NCI-H2196 (cell line): ENCODE data around the gene CMPK2.

Experiments used
- DNase-seq: peaks from one replicate; lab custom pipeline; 2025; ENCODE audit not compliant: unreplicated experiment; lab: John Stamatoyannopoulos, UW

The CMPK2 gene

GRCh38 chr2:6812857-6813530 is 52.7 kb downstream of the CMPK2 start:
- no peak for DNase-seq

GRCh38 chr2:6810961-6811360 is 54.7 kb downstream of the CMPK2 start:
- no peak for DNase-seq

GRCh38 chr2:6808426-6808825 is 57.3 kb downstream of the CMPK2 start:
- DNase-seq, result no peak

- no peak for DNase-seq
Measured at GRCh38 chr2:6806604-6807003, 59.1 kb downstream of the CMPK2 start.

GRCh38 chr2:6800553-6800952 is 65.2 kb downstream of the CMPK2 start:
- no peak for DNase-seq
